Natural killer cell treated with Interleukin-12 subunit alpha and Interleukin-12 subunit beta and Interleukin-15 and Interleukin-18, amount 100 ng/mL, for 72 hours (primary cell): ENCODE results near the gene IZUMO1. TPM values are rescaled to one million over a fixed set of nuclear protein-coding genes. Genes with fewer than 3 reads are reported as not detected.
"Not testable (repeated sequence)": the region's sequence is repeated elsewhere in the genome, so short reads cannot be mapped to it uniquely, and the experiment has no call there.

Experiments
- ATAC-seq, 2 donors: fragments of 150-1000 bp; cut with Tn5 transposase in 1 of 2; sonication (Bioruptor Pico), chemical (Tn5 transposase) in 1 of 2; 2 replicates each; pipeline ENCODE4 v1.10.0; 2021
- DNase-seq: peaks from one replicate; pipeline ENCODE4 v3.0.0; 2022; ENCODE audit warnings: low spot score
- H3K27ac Mint-ChIP-seq, 2 donors: 1 replicate in 1 of 2; 2 replicates in 1 of 2; pipeline ENCODE4 v1.8.0; 2022; ENCODE audit warnings: mixed read lengths in 2 of 2, mild to moderate bottlenecking in 1 of 2, moderate library complexity in 1 of 2
- H3K27me3 Mint-ChIP-seq, 2 donors: 1 replicate in 1 of 2; 2 replicates in 1 of 2; pipeline ENCODE4 v1.8.0; 2022; ENCODE audit warnings: mixed read lengths in 2 of 2
- H3K36me3 Mint-ChIP-seq: one replicate; pipeline ENCODE4 v1.8.0; 2022; ENCODE audit warnings: mixed read lengths
- H3K4me1 Mint-ChIP-seq, 2 donors: 1 replicate in 1 of 2; 2 replicates in 1 of 2; pipeline ENCODE4 v1.8.0; 2022; ENCODE audit warnings: low read depth in 2 of 2, mixed read lengths in 2 of 2, mild to moderate bottlenecking in 1 of 2
- H3K4me3 Mint-ChIP-seq: one replicate; pipeline ENCODE4 v1.8.0; 2022; ENCODE audit warnings: mixed read lengths
- H3K9me3 Mint-ChIP-seq: 2 replicates; pipeline ENCODE4 v1.8.0; 2022; ENCODE audit warnings: mixed read lengths
- total RNA-seq, 2 donors: library from RNA; stranded (reverse); gene quantifications; one replicate each; pipeline ENCODE4 v1.2.3, GENCODE V29; 2022

Gene IZUMO1
- total RNA-seq, 2 donors from 2014 or later: not detected

DNA sequence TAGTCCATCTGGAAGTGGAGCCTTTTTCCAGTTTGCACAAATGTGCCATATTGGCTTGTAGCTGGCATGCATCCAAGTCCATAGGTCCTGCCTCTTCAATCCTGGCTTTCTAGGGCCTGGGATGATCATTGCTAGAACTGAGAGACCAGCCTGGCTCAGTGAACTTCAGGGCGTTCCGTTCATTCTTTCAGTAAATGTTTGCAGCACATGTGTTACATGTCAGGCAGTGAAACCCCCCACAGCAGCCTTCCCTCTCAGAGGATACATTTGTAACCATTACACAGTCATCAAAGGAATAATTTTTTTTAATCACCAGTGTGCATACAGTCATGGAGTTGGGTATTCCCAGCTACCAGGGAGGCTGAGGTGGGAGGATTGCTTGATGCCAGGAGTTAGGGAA lies 41.3 kb downstream of the IZUMO1 start:
- no peak for ATAC-seq
- H3K36me3 Mint-ChIP-seq: no peaks in the 10 kb centered on the region
- no peak overlapping the region for H3K27ac Mint-ChIP-seq
- H3K27me3 Mint-ChIP-seq: no peaks in the 10 kb centered on the region
- H3K9me3 Mint-ChIP-seq: no peaks in the 10 kb centered on the region
- H3K4me3 Mint-ChIP-seq: no peak overlapping the region
- DNase-seq: no peak
- H3K4me1 Mint-ChIP-seq: no peaks in the 10 kb centered on the region

DNA sequence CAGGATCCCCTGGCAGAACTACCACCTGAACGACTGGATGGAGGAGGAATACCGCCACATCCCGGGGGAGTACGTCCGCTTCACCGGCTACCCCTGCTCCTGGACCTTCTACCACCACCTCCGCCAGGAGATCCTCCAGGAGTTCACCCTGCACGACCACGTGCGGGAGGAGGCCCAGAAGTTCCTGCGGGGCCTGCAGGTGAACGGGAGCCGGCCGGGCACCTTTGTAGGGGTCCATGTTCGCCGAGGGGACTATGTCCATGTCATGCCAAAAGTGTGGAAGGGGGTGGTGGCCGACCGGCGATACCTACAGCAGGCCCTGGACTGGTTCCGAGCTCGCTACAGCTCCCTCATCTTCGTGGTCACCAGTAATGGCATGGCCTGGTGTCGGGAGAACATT lies 43.4 kb downstream of the IZUMO1 start:
- no peak overlapping the region for H3K4me3 Mint-ChIP-seq
- H3K27ac Mint-ChIP-seq: no peak overlapping the region
- no peaks in the 10 kb centered on the region for H3K36me3 Mint-ChIP-seq
- no peaks in the 10 kb centered on the region for H3K27me3 Mint-ChIP-seq
- DNase-seq (no peak), ATAC-seq (no peak)
- no peaks in the 10 kb centered on the region for H3K4me1 Mint-ChIP-seq
- H3K9me3 Mint-ChIP-seq: no peaks in the 10 kb centered on the region

GRCh38 chr19:48702701-48703100 lies 44.0 kb downstream of the IZUMO1 start:
- Mint-ChIP-seq H3K27me3 (peaks cover 0 to 4% of the 10 kb centered on the region in 2 donors), H3K36me3 (no peaks in the 10 kb centered on the region), H3K4me3 (no peak overlapping the region), H3K9me3 (no peaks in the 10 kb centered on the region), H3K27ac (no peak overlapping the region), H3K4me1 (no peaks in the 10 kb centered on the region)
- DNase-seq: no peak
- ATAC-seq: no peak

- H3K36me3 Mint-ChIP-seq: no peaks in the 10 kb centered on the region
- peaks cover 0 to 11% of the 10 kb centered on the region in 2 donors for H3K27me3 Mint-ChIP-seq
- no peak overlapping the region for H3K27ac Mint-ChIP-seq
- H3K9me3 Mint-ChIP-seq: no peaks in the 10 kb centered on the region
- H3K4me1 Mint-ChIP-seq: peaks cover 0 to 7% of the 10 kb centered on the region in 2 donors
- DNase-seq (no peak), ATAC-seq (no peak)
- H3K4me3 Mint-ChIP-seq: no peak overlapping the region
Observed at GRCh38 chr19:48698046-48698445, 48.7 kb downstream of the IZUMO1 start.

GRCh38 chr19:48696353-48697010 lies 50.2 kb downstream of the IZUMO1 start:
- H3K27me3 Mint-ChIP-seq: peaks cover 0 to 11% of the 10 kb centered on the region in 2 donors
- peak in 1 of 2 donors; percentile 66 for ATAC-seq
- H3K27ac Mint-ChIP-seq: no peak overlapping the region
- no peaks in the 10 kb centered on the region for H3K36me3 Mint-ChIP-seq
- H3K4me1 Mint-ChIP-seq: peaks cover 0 to 7% of the 10 kb centered on the region in 2 donors
- H3K9me3 Mint-ChIP-seq: no peaks in the 10 kb centered on the region
- DNase-seq: no peak
- no peak overlapping the region for H3K4me3 Mint-ChIP-seq

- ATAC-seq (peak in 1 of 2 donors; percentile 45), DNase-seq (no peak)
- Mint-ChIP-seq H3K36me3 (no peaks in the 10 kb centered on the region), H3K4me3 (no peak within 1 kb of the TSS), H3K9me3 (no peaks in the 10 kb centered on the region), H3K27ac (no peak within 1 kb of the TSS), H3K4me1 (peaks cover 0 to 7% of the 10 kb centered on the region in 2 donors), H3K27me3 (peaks cover 0 to 11% of the 10 kb centered on the region in 2 donors)
Observed at GRCh38 chr19:48695743-48696352, 50.9 kb downstream of the IZUMO1 start, which contains the start of gene FUT2. TSS of gene FUT2 (plus strand) at chr19:48695971. CDS start at chr19:48702957, 6,986 bp downstream.

- H3K27me3 Mint-ChIP-seq: peaks cover 0 to 11% of the 10 kb centered on the region in 2 donors
- not testable (repeated sequence) for H3K27ac Mint-ChIP-seq, ATAC-seq, H3K4me1 Mint-ChIP-seq, H3K36me3 Mint-ChIP-seq, H3K9me3 Mint-ChIP-seq, DNase-seq, H3K4me3 Mint-ChIP-seq
Observed at GRCh38 chr19:48693629-48694028, 53.1 kb downstream of the IZUMO1 start.

Other genes with a start within 250 kb of the IZUMO1 start
- 1 to 10 TPM in 1 of 2 donors, under 1 TPM in 1; 0.40 to 1.3 TPM for gene LMTK3, start 235.1 kb downstream of the IZUMO1 start, total RNA-seq
- gene SULT2B1, start 194.7 kb downstream of the IZUMO1 start, total RNA-seq: not detected
- not detected for gene SPACA4, start 140.2 kb downstream of the IZUMO1 start, total RNA-seq
- 10 to 100 TPM in 1 of 2 donors, 1 to 10 TPM in 1; 3.5 to 13.7 TPM for gene FAM83E, start 131.8 kb downstream of the IZUMO1 start, total RNA-seq
- 1,000 to 10,000 TPM; 1,029 to 1,552 TPM for gene RPL18, start 127.7 kb downstream of the IZUMO1 start, total RNA-seq
- gene SPHK2, start 127.4 kb downstream of the IZUMO1 start, total RNA-seq: 10 to 100 TPM; 37.9 to 71.4 TPM
- gene DBP, start 109.5 kb downstream of the IZUMO1 start, total RNA-seq: 1 to 10 TPM; 3.8 to 3.9 TPM
- gene CA11, start 100.7 kb downstream of the IZUMO1 start, total RNA-seq: 1 to 10 TPM; 4.7 to 4.9 TPM
- under 1 TPM; 0.21 to 0.28 TPM for gene NTN5, start 73.9 kb downstream of the IZUMO1 start, total RNA-seq
- not detected for gene FUT2, start 50.9 kb downstream of the IZUMO1 start, total RNA-seq
- 1 to 10 TPM; 1.0 to 1.2 TPM for gene MAMSTR, start 27.2 kb downstream of the IZUMO1 start, total RNA-seq
- under 1 TPM; 0.12 to 0.95 TPM for gene RASIP1, start 6.3 kb downstream of the IZUMO1 start, total RNA-seq
- under 1 TPM in 1 of 2 donors, not detected in 1; 0.21 TPM for gene FUT1, start 5.7 kb upstream of the IZUMO1 start, total RNA-seq
- gene FGF21, start 8.6 kb upstream of the IZUMO1 start, total RNA-seq: not detected
- 10 to 100 TPM; 31.7 to 40.4 TPM for gene BCAT2, start 64.1 kb upstream of the IZUMO1 start, total RNA-seq
- under 1 TPM in 1 of 2 donors, not detected in 1; 0.26 TPM for gene HSD17B14, start 89.6 kb upstream of the IZUMO1 start, total RNA-seq
- 1 to 10 TPM; 3.8 to 5.4 TPM for gene PLEKHA4, start 121.7 kb upstream of the IZUMO1 start, total RNA-seq
- 100 to 1,000 TPM in 1 of 2 donors, 10 to 100 TPM in 1; 74.1 to 111 TPM for gene PPP1R15A, start 125.5 kb upstream of the IZUMO1 start, total RNA-seq
- not detected for gene TULP2, start 151.8 kb upstream of the IZUMO1 start, total RNA-seq
- 100 to 1,000 TPM; 213 to 270 TPM for gene NUCB1, start 153.4 kb upstream of the IZUMO1 start, total RNA-seq
- gene DHDH, start 186.8 kb upstream of the IZUMO1 start, total RNA-seq: under 1 TPM in 1 of 2 donors, not detected in 1; 0.43 TPM
- gene BAX, start 208.0 kb upstream of the IZUMO1 start, total RNA-seq: 100 to 1,000 TPM; 203 to 305 TPM
- gene FTL, start 218.4 kb upstream of the IZUMO1 start, total RNA-seq: 1,000 to 10,000 TPM; 1,643 to 2,467 TPM
- gene GYS1, start 246.4 kb upstream of the IZUMO1 start, total RNA-seq: 100 to 1,000 TPM in 1 of 2 donors, 10 to 100 TPM in 1; 85.7 to 119 TPM
- 100 to 1,000 TPM; 101 to 173 TPM for gene RUVBL2, start 247.0 kb upstream of the IZUMO1 start, total RNA-seq